HEK293 (cell line): ENCODE results near the gene DNM1.

ENCODE experiments used
- CTCF ChIA-PET: fragments of 350-600 bp; formaldehyde crosslinking; extraction: SDS; loops from one replicate; lab custom pipeline; 2021; ENCODE audit warnings: antibody characterized with exemption; lab: Yijun Ruan, JAX
- POLR2A ChIA-PET: fragments of 300-600 bp; formaldehyde crosslinking; extraction: SDS; loops from one replicate; lab custom pipeline; 2020; ENCODE audit warnings: antibody characterized with exemption, inconsistent platforms; lab: Yijun Ruan, JAX
- H3K27ac ChIP-seq: fragments of 200-500 bp; sonication (Bioruptor generic); 2 replicates; pipeline ENCODE4 v1.5.1; 2014; ENCODE audit warnings: low read depth, low read length, control low read depth, inconsistent platforms; ENCODE audit errors: extremely low read depth
- H3K36me3 ChIP-seq, 2 experiments: fragments of 200-500 bp in 1 of 2; sonication (Bioruptor generic) in 1 of 2; 1 replicate in 1 of 2; 2 replicates in 1 of 2; pipeline ENCODE4 v1.5.1; 2014 to 2017; ENCODE audit warnings: inconsistent platforms in 2 of 2, low read length in 2 of 2; ENCODE audit not compliant: control insufficient read depth in 2 of 2, insufficient read depth in 1 of 2
- H3K4me1 ChIP-seq: fragments of 200-500 bp; sonication (Bioruptor generic); 2 replicates; pipeline ENCODE4 v1.5.1; 2014; ENCODE audit warnings: mild to moderate bottlenecking, low read length, inconsistent platforms; ENCODE audit not compliant: control insufficient read depth, insufficient read depth
- H3K4me3 ChIP-seq: 2 replicates; pipeline ENCODE4 v1.5.1; 2011; ENCODE audit warnings: low read depth, mild to moderate bottlenecking, control low read depth, low read length, moderate library complexity
- H3K9me3 ChIP-seq: fragments of 200-500 bp; sonication (Bioruptor generic); 2 replicates; pipeline ENCODE4 v1.5.1; 2014; ENCODE audit warnings: low read depth, low read length, inconsistent platforms; ENCODE audit not compliant: control insufficient read depth, insufficient read depth
- GLIS1 ChIP-seq: fragments of 450-650 bp; formaldehyde crosslinking; IDR thresholded peaks from 2 replicates; pipeline ENCODE4 v1.5.1; 2016; ENCODE audit warnings: missing biosample characterization, missing genetic modification characterization
- HOXA7 ChIP-seq: sonication (generic); formaldehyde crosslinking; IDR thresholded peaks from 2 replicates; pipeline ENCODE4 v1.8.1; 2022; ENCODE audit warnings: missing genetic modification reagents, borderline replicate concordance
- KLF16 ChIP-seq: fragments of 450-650 bp; formaldehyde crosslinking; IDR thresholded peaks from 2 replicates; pipeline ENCODE4 v1.5.1; 2017; ENCODE audit warnings: missing biosample characterization, missing genetic modification characterization
- OVOL3 ChIP-seq: fragments of 450-650 bp; formaldehyde crosslinking; IDR thresholded peaks from 2 replicates; pipeline ENCODE4 v1.5.1; 2016; ENCODE audit warnings: missing biosample characterization, missing genetic modification characterization
- PRDM1 ChIP-seq: fragments of 450-650 bp; formaldehyde crosslinking; IDR thresholded peaks from 2 replicates; pipeline ENCODE4; 2016; ENCODE audit warnings: missing biosample characterization, missing genetic modification characterization
- TSHZ1 ChIP-seq: fragments of 450-650 bp; formaldehyde crosslinking; IDR thresholded peaks from 2 replicates; pipeline ENCODE4 v1.5.1; 2016; ENCODE audit warnings: missing biosample characterization, missing genetic modification characterization, borderline replicate concordance
- ZBTB11 ChIP-seq: fragments of 450-650 bp; formaldehyde crosslinking; conservative IDR thresholded peaks from 2 replicates; pipeline ENCODE4 v1.5.1; 2016; ENCODE audit warnings: low read depth, missing biosample characterization, missing genetic modification characterization
- ZBTB17 ChIP-seq: fragments of 450-650 bp; formaldehyde crosslinking; IDR thresholded peaks from 2 replicates; pipeline ENCODE4 v1.5.1; 2016; ENCODE audit warnings: missing biosample characterization, missing genetic modification characterization
- ZFP3 ChIP-seq: fragments of 450-650 bp; formaldehyde crosslinking; IDR thresholded peaks from 2 replicates; pipeline ENCODE4 v1.5.1; 2016; ENCODE audit warnings: low read depth, missing biosample characterization, missing genetic modification characterization
- ZNF354C ChIP-seq: fragments of 450-650 bp; formaldehyde crosslinking; IDR thresholded peaks from 2 replicates; pipeline ENCODE4 v1.5.1; 2016; ENCODE audit warnings: missing biosample characterization, missing genetic modification characterization, low read depth, borderline replicate concordance
- ZNF513 ChIP-seq: fragments of 450-650 bp; IDR thresholded peaks from 2 replicates; pipeline ENCODE4 v1.5.1; 2018; ENCODE audit warnings: missing biosample characterization, missing genetic modification characterization
- ZNF518A ChIP-seq: fragments of 450-650 bp; formaldehyde crosslinking; conservative IDR thresholded peaks from 2 replicates; pipeline ENCODE4 v1.5.1; 2016; ENCODE audit warnings: low read depth, missing biosample characterization, missing genetic modification characterization
- ZNF544 ChIP-seq: fragments of 450-650 bp; formaldehyde crosslinking; IDR thresholded peaks from 2 replicates; pipeline ENCODE4 v1.5.0; 2017; ENCODE audit warnings: missing biosample characterization, missing genetic modification characterization
- ZNF623 ChIP-seq: fragments of 450-650 bp; formaldehyde crosslinking; IDR thresholded peaks from 2 replicates; pipeline ENCODE4 v1.5.1; 2016; ENCODE audit warnings: missing biosample characterization, missing genetic modification characterization
- ZSCAN16 ChIP-seq: fragments of 450-650 bp; formaldehyde crosslinking; IDR thresholded peaks from 2 replicates; pipeline ENCODE4 v1.5.1; 2016; ENCODE audit warnings: missing biosample characterization, missing genetic modification characterization

DNM1 gene

GRCh38 chr9:128203707-128204551 lies 750 bp downstream of the DNM1 start (continued):
- TF ChIP-seq ZNF623: no peak
- TF ChIP-seq KLF16 (tag by site-specific recombination): no peak
- TF ChIP-seq ZBTB11: no peak
- no peak for TF ChIP-seq ZNF544
- TF ChIP-seq, all 188 proteins: peak for 42

- no peaks in the 10 kb centered on the region for H3K36me3 ChIP-seq
- ChIA-PET CTCF (interaction anchor here (0.6 to 1.3 kb wide), 3 partner anchors 12 to 125 kb away, joined by 3 to 5 read pairs (median 4); no protein-coding TSS in a partner anchor), POLR2A (no interaction called here)
- no peak overlapping the region for H3K27ac ChIP-seq
- no peaks in the 10 kb centered on the region for H3K9me3 ChIP-seq
- H3K4me3 ChIP-seq: no peak overlapping the region
- TF ChIP-seq PRDM1: no peak
- no peak for TF ChIP-seq ZNF354C
- no peak for TF ChIP-seq HOXA7 (CRISPR knock-in tag)
- no peak for TF ChIP-seq ZFP3 (tag by site-specific recombination)
- no peak for TF ChIP-seq OVOL3 (tag by site-specific recombination)
- no peak for TF ChIP-seq GLIS1 (tag by site-specific recombination)
- TF ChIP-seq ZSCAN16: no peak
- TF ChIP-seq TSHZ1 (tag by site-specific recombination): no peak
- no peak for TF ChIP-seq ZNF513 (tag by site-specific recombination)
- no peak for TF ChIP-seq ZNF518A (tag by site-specific recombination)
- no peak for TF ChIP-seq ZBTB17 (tag by site-specific recombination)
- TF ChIP-seq, all 188 proteins: peak for 0
- H3K4me1 ChIP-seq: no peaks in the 10 kb centered on the region
Observed at GRCh38 chr9:128204858-128205257, 1.7 kb downstream of the DNM1 start.
